GM18858 (cell line): ENCODE results near the gene AFF2.
A peak's percentile ranks its signal among the peaks of the same experiment; 100 is the strongest.

Experiments used
- ATAC-seq: cut with Tn5 transposase; IDR thresholded peaks from one replicate; pipeline ENCODE4 v1.9.1; 2021; ENCODE audit not compliant: unreplicated experiment

Gene AFF2

GRCh38 chrX:148500423-148501385, at the start of gene AFF2:
TSS of gene AFF2 (plus strand) at chrX:148500617. CDS start at chrX:148501098, 481 bp downstream.
- ATAC-seq: no peak

GRCh38 chrX:148457279-148457678, 43.1 kb upstream of the AFF2 start:
- peak; percentile 39 for ATAC-seq

- peak; percentile 88 for ATAC-seq
These were observed 41.1 kb upstream of the AFF2 start for GRCh38 chrX:148459343-148459742.

- peak; percentile 97 for ATAC-seq
These were observed 34.1 kb upstream of the AFF2 start for GRCh38 chrX:148466292-148466691.

- ATAC-seq: no peak
These were observed 30.1 kb upstream of the AFF2 start for GRCh38 chrX:148470324-148470723.

- no peak for ATAC-seq
These were observed 26.4 kb upstream of the AFF2 start for GRCh38 chrX:148474030-148474429.

- no peak for ATAC-seq
These were observed 8.4 kb upstream of the AFF2 start for GRCh38 chrX:148492057-148492456.

DNA sequence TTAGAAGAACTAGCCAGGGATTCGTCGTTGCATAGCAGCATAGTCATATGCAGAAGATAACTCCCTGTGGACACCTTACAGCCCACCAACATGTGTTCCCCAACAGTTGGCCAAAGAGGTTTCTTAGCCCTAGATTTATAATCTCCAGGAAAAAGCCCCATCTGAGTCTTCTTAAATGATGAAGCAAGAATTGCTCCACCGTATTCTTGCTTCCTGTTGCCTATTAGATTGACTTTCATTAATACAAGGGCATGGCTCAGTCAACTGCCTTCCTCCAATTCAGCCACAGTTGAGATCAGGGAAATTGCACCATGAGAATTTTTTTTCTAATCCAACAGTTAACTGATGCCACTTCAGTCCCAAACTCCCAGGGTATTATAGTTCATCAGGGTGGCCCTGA, 5.2 kb upstream of the AFF2 start:
- ATAC-seq: no peak

- no peak for ATAC-seq
These were observed 2.4 kb upstream of the AFF2 start for GRCh38 chrX:148498067-148498466.

DNA sequence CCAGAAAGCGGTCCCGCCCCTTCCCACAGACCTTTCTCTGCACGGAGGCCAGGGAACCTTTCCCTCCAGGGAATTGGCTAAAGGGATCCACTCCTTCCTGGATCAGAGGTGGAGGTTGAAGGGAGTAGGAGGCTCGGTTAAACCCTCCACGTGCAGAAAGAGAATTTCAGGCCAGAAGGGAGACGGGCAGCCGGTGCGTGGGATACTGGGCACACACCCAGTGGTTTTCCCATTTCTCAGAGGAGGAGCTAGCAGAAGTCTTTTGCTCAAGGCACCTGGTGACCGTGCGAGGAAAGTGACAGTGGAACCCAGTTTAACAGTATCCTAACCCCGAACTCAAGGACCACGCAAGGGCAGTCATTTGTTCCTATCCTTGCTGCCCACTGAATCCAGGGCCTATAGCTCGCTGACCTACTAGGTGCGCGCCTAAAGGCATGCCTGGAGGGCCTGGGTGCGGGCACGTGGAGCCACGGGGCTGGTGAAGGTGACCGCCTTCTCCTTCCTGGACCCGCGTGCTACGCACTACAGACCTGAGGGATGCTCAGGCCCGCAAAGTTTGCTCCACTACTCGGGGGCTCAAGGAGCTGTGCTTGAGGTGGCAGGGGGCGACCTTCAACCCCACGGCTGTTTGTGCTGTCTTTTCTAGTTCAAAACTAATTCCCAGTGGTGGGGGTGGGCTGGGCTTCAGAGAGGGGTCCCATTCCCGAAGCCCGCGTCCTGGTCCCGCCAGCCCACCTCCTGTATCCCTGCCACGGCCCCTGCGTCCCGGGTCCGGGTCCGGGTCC, 587 bp upstream of the AFF2 start:
- ATAC-seq: no peak

DNA sequence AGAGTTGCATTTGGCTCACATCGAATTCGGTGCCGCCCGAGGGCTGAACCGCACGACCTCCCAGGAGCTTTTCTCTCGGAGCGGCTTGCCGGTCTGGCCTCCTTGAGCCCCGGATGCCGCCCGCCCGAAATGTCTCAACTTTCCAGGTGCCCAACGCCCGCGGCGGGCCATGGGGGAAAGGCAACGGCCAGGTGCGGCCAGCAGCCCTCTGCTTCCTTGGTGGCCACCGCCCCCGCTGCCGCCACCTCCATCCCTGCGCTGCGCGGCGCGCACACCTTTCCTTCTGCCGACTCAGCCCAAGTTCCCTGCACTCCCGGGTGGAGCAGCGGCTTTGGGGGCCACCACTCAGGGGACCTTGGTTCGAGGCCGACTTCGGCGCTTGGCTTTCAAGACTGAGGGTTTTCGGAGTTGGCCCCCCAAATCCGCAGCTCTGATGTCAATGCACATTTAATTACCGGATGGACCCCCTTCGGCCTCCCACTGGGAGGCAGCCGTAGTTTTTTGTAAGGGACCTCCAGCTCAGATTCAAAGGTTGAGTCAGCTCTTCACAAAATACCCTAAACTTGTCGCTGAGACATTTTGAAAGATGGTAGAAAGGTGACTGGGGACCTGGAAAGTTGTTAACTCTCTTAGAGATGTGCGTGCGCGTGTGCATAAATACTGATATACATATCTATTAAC, 1.1 kb downstream of the AFF2 start:
- no peak for ATAC-seq

DNA sequence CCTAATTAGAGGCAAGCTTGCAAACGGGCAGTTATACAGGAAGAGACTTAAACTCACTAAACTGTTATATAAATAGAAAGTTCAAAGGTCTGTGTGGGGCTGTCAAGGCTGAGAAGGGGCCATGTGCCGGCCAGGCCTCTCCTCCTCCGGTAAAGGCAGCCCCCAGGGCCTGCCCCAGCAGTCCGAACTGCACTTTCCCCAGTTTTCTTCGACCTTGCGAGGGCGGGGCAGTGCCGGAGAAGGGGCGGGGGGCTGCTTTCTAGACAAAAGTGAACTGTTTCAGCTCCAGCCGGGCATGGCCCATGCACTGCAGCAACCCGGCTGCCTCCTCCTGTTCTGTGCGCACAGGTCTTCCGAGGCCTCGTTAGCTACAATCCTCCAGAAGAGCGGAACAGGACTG, 4.1 kb downstream of the AFF2 start:
- ATAC-seq: no peak

GRCh38 chrX:148507418-148507817, 7.0 kb downstream of the AFF2 start:
- no peak for ATAC-seq

DNA sequence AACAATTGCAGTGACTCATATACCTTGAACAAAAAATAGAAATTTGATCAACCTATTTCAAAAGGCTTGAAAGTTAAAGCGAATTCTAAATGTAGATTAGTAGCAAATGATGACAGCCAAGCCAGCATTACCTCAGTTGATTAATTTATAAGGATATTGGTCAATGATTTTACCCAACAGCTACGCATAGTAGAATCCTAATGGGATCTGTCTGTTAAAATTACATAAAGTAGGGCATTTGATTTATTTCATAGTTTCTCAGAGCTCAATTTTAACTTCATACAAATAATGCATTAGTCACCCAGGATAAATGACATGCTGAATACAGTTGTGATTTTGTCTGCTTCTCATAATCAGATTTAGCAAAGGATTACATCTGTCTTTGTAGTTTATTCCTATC, 12.0 kb downstream of the AFF2 start:
- no peak for ATAC-seq

DNA sequence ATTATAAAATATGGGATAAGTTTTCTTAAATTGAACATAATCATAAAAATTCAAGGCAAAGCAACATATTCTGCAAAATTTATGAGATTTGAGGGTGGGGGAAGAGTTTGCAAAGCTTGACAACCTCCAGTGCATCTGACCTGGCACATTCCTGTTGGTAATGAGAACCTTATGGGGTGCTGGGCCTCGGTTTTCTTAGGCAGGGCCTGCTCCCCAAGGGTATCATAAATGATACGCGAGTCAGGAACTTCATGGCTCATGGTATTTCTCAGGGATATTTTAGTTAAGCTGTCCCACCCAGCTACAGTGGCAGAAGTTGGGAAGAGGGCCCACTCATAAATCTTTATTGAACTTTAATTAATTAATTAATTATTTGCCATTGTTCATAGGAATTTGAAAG, 13.2 kb downstream of the AFF2 start:
- no peak for ATAC-seq

- ATAC-seq: no peak
These were observed 16.8 kb downstream of the AFF2 start for GRCh38 chrX:148517176-148517575.

GRCh38 chrX:148522006-148522405, 21.6 kb downstream of the AFF2 start:
- no peak for ATAC-seq

DNA sequence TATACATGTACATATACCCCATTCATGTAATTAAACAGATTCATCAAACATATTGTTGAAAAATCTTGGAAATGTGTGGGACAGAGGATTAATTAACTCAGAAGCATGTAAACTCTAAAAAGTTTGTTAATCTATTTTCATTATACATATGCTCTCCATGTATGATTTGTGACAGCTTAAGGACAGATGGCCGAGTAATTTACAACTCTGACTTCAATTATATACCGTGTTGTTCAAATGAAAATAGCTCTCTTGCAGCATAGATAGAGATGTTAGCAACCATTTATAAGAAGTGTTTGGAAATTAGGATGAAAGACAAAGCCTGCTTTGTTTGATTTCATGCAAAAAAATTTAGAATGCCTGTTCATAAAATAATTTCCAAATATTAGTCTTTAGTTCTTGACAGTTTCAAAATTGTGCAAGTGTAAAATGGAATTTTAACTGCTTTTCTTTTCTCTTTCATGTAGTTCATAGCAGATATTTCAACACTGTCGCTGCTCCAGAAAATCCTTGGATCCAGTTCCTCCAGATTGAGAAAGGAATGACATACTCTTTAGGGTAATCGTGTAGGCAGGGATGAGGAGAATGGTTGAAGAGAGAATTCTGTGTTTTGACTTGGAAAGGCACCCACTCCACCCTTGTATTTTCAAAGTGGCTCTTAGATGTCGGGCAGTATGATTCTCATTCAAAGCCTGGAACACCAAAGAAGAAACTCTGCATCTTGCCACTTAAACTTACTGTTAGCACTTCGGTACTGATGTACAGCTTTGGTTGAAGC, 23.1 kb downstream of the AFF2 start:
- ATAC-seq: no peak

DNA sequence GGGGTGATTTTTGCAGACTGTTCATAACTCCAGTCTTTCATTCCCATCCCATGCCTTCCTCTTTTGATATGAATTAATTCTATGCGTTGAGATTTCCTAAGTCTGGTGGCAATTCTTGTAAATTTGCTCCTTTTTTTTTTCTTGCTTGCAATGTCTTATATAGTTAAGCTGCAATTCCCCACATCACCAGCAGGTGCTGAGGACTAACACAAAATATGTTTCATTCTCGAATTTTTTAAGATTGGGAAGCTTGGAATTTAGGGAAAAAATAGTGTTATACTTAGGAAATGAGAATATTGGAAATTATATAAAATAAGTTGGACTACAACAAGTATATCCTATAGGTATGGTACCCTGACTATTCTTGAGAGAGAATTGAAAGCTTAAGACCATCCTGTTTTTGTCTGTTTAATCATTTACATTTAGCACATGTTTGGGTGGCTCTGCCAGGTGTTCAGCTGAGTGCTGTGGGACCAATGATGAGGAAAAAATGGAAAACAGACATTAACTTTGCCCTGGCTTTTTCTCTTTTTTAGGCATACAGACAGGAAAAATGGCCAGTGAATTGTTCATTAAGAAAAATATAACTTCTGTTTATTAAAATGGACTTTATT, 30.2 kb downstream of the AFF2 start:
- no peak for ATAC-seq

DNA sequence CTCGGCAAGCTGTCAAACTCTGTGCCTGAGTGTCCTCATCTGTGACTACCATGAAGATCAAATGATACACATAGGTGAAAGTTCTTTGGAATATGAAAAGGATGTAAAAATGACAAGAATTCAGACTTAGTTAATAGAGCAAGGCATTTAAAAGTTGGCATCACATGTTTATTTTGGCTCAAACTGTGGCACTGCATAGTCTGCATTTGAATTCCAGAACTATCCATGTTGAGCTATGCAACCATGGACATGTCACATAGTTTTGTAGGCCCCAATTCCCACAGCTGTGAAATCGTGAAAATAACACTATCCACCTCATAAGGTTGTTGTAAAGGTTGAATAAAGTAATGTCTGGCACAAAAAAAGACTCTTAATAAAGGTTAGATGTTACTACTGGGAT, 33.9 kb downstream of the AFF2 start:
- no peak for ATAC-seq
